Measurements from ENCODE around the gene GLA. TPM values are rescaled to one million over a fixed set of nuclear protein-coding genes. Genes with fewer than 3 reads are reported as not detected.

Gene GLA
- total and polyA plus RNA-seq, 9 of the 15 experiments (the other 6 are each of a cell fraction or from before 2014, with no cell fraction given) = 41.7 to 146 (median 73.8) TPM

- TF ChIP-seq CTCF (IDR thresholded peaks at IDR 0.05 in 2 of 3, conservative IDR thresholded peaks at IDR 0.05 in 1 of 3; ENCODE audit: insufficient read depth in 2 of 3, low read depth in 1 of 3, low read length in 3 of 3) (0 out of 6 replicates have a peak, but pooled peaks of 1 of the 3 experiments have one; percentile 10), NCOR1 (IDR thresholded peaks at IDR 0.05) (no peak), CREB3 (tag; conservative IDR thresholded peaks at IDR 0.05; ENCODE audit: low read depth) (no peak), MGA (IDR thresholded peaks at IDR 0.05) (peak; percentile 88), XRCC3 (IDR thresholded peaks at IDR 0.05) (no peak), RBM14 (IDR thresholded peaks at IDR 0.05; ENCODE audit: borderline replicate concordance, insufficient read depth, low read depth, low read length) (no peak), NR3C1 (CRISPR knock-in tag; IDR thresholded peaks at IDR 0.05) (no peak), MTA1 (IDR thresholded peaks at IDR 0.05; ENCODE audit: borderline replicate concordance) (no peak), NR0B1 (IDR thresholded peaks at IDR 0.05; ENCODE audit: partially characterized antibody) (no peak), POU5F1 (IDR thresholded peaks at IDR 0.05; ENCODE audit: borderline replicate concordance, low read depth, low read length, partially characterized antibody) (no peak), ZNF507 (tag; conservative IDR thresholded peaks at IDR 0.05) (no peak)
Observed at GRCh38 chrX:101348452-101349192, 59.1 kb downstream of the GLA start, which contains the start of gene TIMM8A (continued).

Data from K562 (cell line).